H1 (cell line): Measurements from ENCODE around the gene MINDY3. TPM values are rescaled to one million over a fixed set of nuclear protein-coding genes. Genes with fewer than 3 reads are reported as not detected.
"Not testable (repeated sequence)": the region's sequence is repeated elsewhere in the genome, so short reads cannot be mapped to it uniquely, and the experiment has no call there.

Experiments used
- CTCF ChIA-PET: fragments of 300-600 bp; sonication (Branson Sonifier 250); formaldehyde crosslinking; loops from one replicate; lab custom pipeline; 2021; ENCODE audit not compliant: partially characterized antibody; lab: Charles Lee
- POLR2A ChIA-PET: fragments of 300-600 bp; sonication (Branson Sonifier 250); formaldehyde crosslinking; loops from one replicate; lab custom pipeline; 2021; ENCODE audit warnings: inconsistent platforms; ENCODE audit not compliant: partially characterized antibody; lab: Charles Lee
- DNase-seq, 2 experiments: peaks; one replicate each; pipeline versions ENCODE4 v3.0.0 to v3.0.0-alpha.2; 2010 to 2022; ENCODE audit warnings: low spot score in 2 of 2, low read depth in 1 of 2, mixed read lengths in 1 of 2
- FAIRE-seq: peaks from 2 replicates; lab custom pipeline; 2011; peaks lifted over from hg19 to GRCh38; lab: Jason Lieb, UNC
- H2AFZ ChIP-seq: 2 replicates; pipeline ENCODE4 v1.8.1; 2012; ENCODE audit warnings: low read length, inconsistent platforms
- H2AK5ac ChIP-seq: 2 replicates; pipeline ENCODE4 v1.6.1; 2013; ENCODE audit warnings: low read depth, low read length
- H2BK120ac ChIP-seq: replicated peaks from 2 replicates; pipeline ENCODE3; 2013; ENCODE audit warnings: low read depth, low read length, inconsistent platforms
- H2BK12ac ChIP-seq: 2 replicates; pipeline ENCODE4 v1.6.1; 2013; ENCODE audit warnings: low read depth, low read length
- H2BK15ac ChIP-seq: 2 replicates; pipeline ENCODE4 v1.6.1; 2013; ENCODE audit warnings: low read length
- H2BK20ac ChIP-seq: 2 replicates; pipeline ENCODE4 v1.6.1; 2013; ENCODE audit warnings: low read length
- H2BK5ac ChIP-seq: 2 replicates; pipeline ENCODE4 v1.6.1; 2013; ENCODE audit warnings: low read depth, low read length
- H3K14ac ChIP-seq: 2 replicates; pipeline ENCODE4 v1.6.1; 2013; ENCODE audit warnings: inconsistent platforms; ENCODE audit not compliant: insufficient read length
- H3K18ac ChIP-seq: 2 replicates; pipeline ENCODE4 v1.6.1; 2013; ENCODE audit warnings: low read length; ENCODE audit errors: extremely low read depth
- H3K23ac ChIP-seq: 2 replicates; pipeline ENCODE4 v1.6.1; 2013; ENCODE audit warnings: inconsistent platforms; ENCODE audit not compliant: insufficient read length
- H3K23me2 ChIP-seq: 2 replicates; pipeline ENCODE4 v1.6.1; 2013; ENCODE audit warnings: low read depth, low read length
- H3K27ac ChIP-seq: 2 replicates; pipeline ENCODE4 v1.6.1; 2011; ENCODE audit warnings: low read depth, low read length, inconsistent platforms
- H3K27me3 ChIP-seq, 4 experiments: replicated peaks in 1 of 4; 1 replicate in 1 of 4; 2 replicates in 3 of 4; pipeline versions ENCODE4 v1.6.1 to v1.8.1; 2011 to 2013; ENCODE audit warnings: low read length in 3 of 4, mild to moderate bottlenecking in 3 of 4, inconsistent platforms in 2 of 4, mixed read lengths in 2 of 4, moderate library complexity in 1 of 4; ENCODE audit not compliant: control insufficient read depth in 3 of 4, insufficient read depth in 3 of 4; ENCODE audit errors: extremely low read depth in 1 of 4
- H3K36me3 ChIP-seq, 4 experiments: 2 replicates each; pipeline versions ENCODE4 v1.6.1 to v1.8.1; 2011 to 2013; ENCODE audit warnings: mild to moderate bottlenecking in 4 of 4, low read length in 3 of 4, moderate library complexity in 2 of 4, control low read depth in 1 of 4, inconsistent platforms in 1 of 4; ENCODE audit not compliant: insufficient read depth in 4 of 4, control insufficient read depth in 2 of 4
- H3K4ac ChIP-seq: replicated peaks from 2 replicates; pipeline ENCODE3; 2013; ENCODE audit warnings: low read length, low read depth, mixed read lengths, inconsistent platforms; ENCODE audit not compliant: insufficient read length
- H3K4me1 ChIP-seq, 4 experiments: replicated peaks in 1 of 4; 1 replicate in 1 of 4; 2 replicates in 3 of 4; pipeline versions ENCODE4 v1.6.1 to v1.8.1; 2011 to 2013; ENCODE audit warnings: low read length in 3 of 4, inconsistent platforms in 2 of 4, mixed read lengths in 1 of 4; ENCODE audit not compliant: insufficient read depth in 4 of 4, control insufficient read depth in 3 of 4
- H3K4me2 ChIP-seq, 2 experiments: 2 replicates each; pipeline versions ENCODE4 v1.6.1 to v1.8.1; 2011 to 2013; ENCODE audit warnings: low read depth in 2 of 2, low read length in 2 of 2, control low read depth in 1 of 2, inconsistent platforms in 1 of 2, mild to moderate bottlenecking in 1 of 2; ENCODE audit not compliant: insufficient read depth in 1 of 2
- H3K4me3 ChIP-seq, 4 experiments: fragments of 200-600, 300-600 bp in 1 of 4; sonication (generic), shearing (Covaris generic), sonication (Bioruptor Twin) in 1 of 4; 2 replicates each; pipeline versions ENCODE4 v1.5.1 to v1.8.1; 2011 to 2016; ENCODE audit warnings: low read length in 4 of 4, low read depth in 3 of 4, control low read depth in 2 of 4, inconsistent platforms in 2 of 4, mild to moderate bottlenecking in 2 of 4, mixed read lengths in 1 of 4, moderate library complexity in 1 of 4; ENCODE audit not compliant: insufficient read depth in 2 of 4; ENCODE audit errors: extremely low read depth in 1 of 4
- H3K56ac ChIP-seq: replicated peaks from 2 replicates; pipeline ENCODE3; 2013; ENCODE audit warnings: low read depth, mild to moderate bottlenecking, mixed read lengths, low read length, inconsistent platforms; ENCODE audit not compliant: insufficient read length
- H3K79me1 ChIP-seq: 2 replicates; pipeline ENCODE4 v1.6.1; 2013; ENCODE audit warnings: low read depth, low read length, control low read depth
- H3K79me2 ChIP-seq, 2 experiments: 2 replicates each; pipeline versions ENCODE4 v1.6.1 to v1.8.1; 2012 to 2013; ENCODE audit warnings: low read length in 2 of 2, mild to moderate bottlenecking in 2 of 2, inconsistent platforms in 1 of 2; ENCODE audit not compliant: insufficient read depth in 2 of 2, control insufficient read depth in 1 of 2
- H3K9ac ChIP-seq, 4 experiments: replicated peaks in 1 of 4; 1 replicate in 1 of 4; 2 replicates in 3 of 4; pipeline versions ENCODE4 v1.6.1 to v1.8.1; 2011 to 2013; ENCODE audit warnings: low read depth in 3 of 4, low read length in 3 of 4, control low read depth in 2 of 4, mild to moderate bottlenecking in 2 of 4, moderate library complexity in 2 of 4, inconsistent platforms in 1 of 4; ENCODE audit errors: extremely low read depth in 1 of 4
- H3K9me3 ChIP-seq, 2 experiments: 2 replicates each; pipeline versions ENCODE4 v1.6.1 to v1.8.1; 2012 to 2013; ENCODE audit warnings: mild to moderate bottlenecking in 2 of 2, moderate library complexity in 2 of 2, control low read depth in 1 of 2, inconsistent platforms in 1 of 2, low read depth in 1 of 2, low read length in 1 of 2, mixed read lengths in 1 of 2; ENCODE audit not compliant: insufficient read depth in 2 of 2
- H4K20me1 ChIP-seq, 2 experiments: replicated peaks in 1 of 2; 2 replicates each; pipeline versions ENCODE3 to v1.8.1; 2011 to 2013; ENCODE audit warnings: inconsistent platforms in 2 of 2, low read length in 2 of 2, mild to moderate bottlenecking in 1 of 2; ENCODE audit not compliant: insufficient read depth in 2 of 2, control insufficient read depth in 1 of 2
- H4K5ac ChIP-seq: 2 replicates; pipeline ENCODE4 v1.6.1; 2013; ENCODE audit warnings: low read length, low read depth, mixed read lengths, inconsistent platforms; ENCODE audit not compliant: insufficient read length
- H4K8ac ChIP-seq: 2 replicates; pipeline ENCODE4 v1.8.0; 2013; ENCODE audit warnings: mild to moderate bottlenecking, moderate library complexity, low read length, inconsistent platforms; ENCODE audit not compliant: insufficient read depth; ENCODE audit errors: extremely low read depth
- H4K91ac ChIP-seq: replicated peaks from 2 replicates; pipeline ENCODE3; 2013; ENCODE audit warnings: low read length, mixed read lengths, inconsistent platforms; ENCODE audit not compliant: insufficient read length
- WGBS, 2 experiments: shearing (Covaris generic) in 1 of 2; methylation state at CpG; one replicate each; pipeline versions ENCODE4 v1.1.6 to v1.1.7; 2013 to 2015; ENCODE audit warnings: low lambda C conversion rate in 2 of 2, mixed read lengths in 2 of 2, inconsistent platforms in 1 of 2, low coverage in 1 of 2, missing lambda C conversion rate in 1 of 2; ENCODE audit not compliant: insufficient replicate concordance in 2 of 2, insufficient coverage in 1 of 2, insufficient read length in 1 of 2; ENCODE audit errors: extremely low coverage in 1 of 2, missing lambda C conversion rate in 1 of 2; 5-methylcytosine and 5-hydroxymethylcytosine counted together
- polyA plus RNA-seq, 7 experiments: library from polyadenylated mRNA; depleted of rRNA in 3 of 7; stranded (reverse) in 5 of 7; unstranded in 2 of 7; fragments of >200 nt in 5 of 7; fragments of 200-250 nt in 2 of 7; gene quantifications; 1 replicate in 5 of 7; 2 replicates in 1 of 7; 4 replicates in 1 of 7; pipeline versions ENCODE4 v1.2.1 to v1.2.3, GENCODE V29; 2011 to 2013; ENCODE audit warnings: missing spikeins in 2 of 7, mixed read lengths in 2 of 7
- total RNA-seq: library from RNA; stranded (reverse); fragmentation: NEBNext Ultra II Directional; extraction: Animal tissue kit (Norgen Biotek cat#: 25700); gene quantifications from 2 replicates; pipeline ENCODE4 v1.2.1, GENCODE V29; 2021

MINDY3 gene
- total and polyA plus RNA-seq, 2 of the 8 experiments (the other 6 are each of a cell fraction or from before 2014, with no cell fraction given), result 4.6 to 13.6 TPM

DNA sequence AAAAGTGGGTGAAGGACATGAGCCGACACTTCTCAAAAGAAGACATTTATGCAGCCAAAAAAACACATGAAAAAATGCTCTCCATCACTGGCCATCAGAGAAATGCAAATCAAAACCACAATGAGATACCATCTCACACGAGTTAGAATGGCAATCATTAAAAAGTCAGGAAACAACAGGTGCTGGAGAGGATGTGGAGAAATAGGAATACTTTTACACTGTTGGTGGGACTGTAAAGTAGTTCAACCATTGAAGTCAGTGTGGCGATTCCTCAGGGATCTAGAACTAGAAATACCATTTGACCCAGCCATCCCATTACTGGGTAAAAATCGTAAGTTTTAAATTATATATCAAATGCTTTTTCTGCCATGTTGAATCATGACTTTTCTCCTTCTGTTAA lies 85.8 kb downstream of the MINDY3 start:
- H3K4me3 ChIP-seq, H3K36me3 ChIP-seq, H3K27ac ChIP-seq, H3K4ac ChIP-seq, H3K14ac ChIP-seq, CTCF ChIA-PET, POLR2A ChIA-PET, H2BK5ac ChIP-seq, H3K23ac ChIP-seq, H3K9me3 ChIP-seq, H2BK20ac ChIP-seq, H2BK12ac ChIP-seq, H3K79me1 ChIP-seq, H3K18ac ChIP-seq, H2BK120ac ChIP-seq, H3K56ac ChIP-seq, H3K23me2 ChIP-seq, H2BK15ac ChIP-seq, H2AK5ac ChIP-seq, DNase-seq, H4K8ac ChIP-seq, H3K27me3 ChIP-seq, H4K91ac ChIP-seq, H3K9ac ChIP-seq, H2AFZ ChIP-seq, H3K4me2 ChIP-seq, H3K4me1 ChIP-seq, FAIRE-seq, H4K5ac ChIP-seq, H4K20me1 ChIP-seq, H3K79me2 ChIP-seq: not testable (repeated sequence)
- 87% methylated on average over 4 of the region's 4 CpGs; no CpG with 5 or more reads in 1 of the 2 experiments for WGBS, 2 experiments
